Testis (tissue), 3 donors: ENCODE results near the gene TMEM62. TPM values are rescaled to one million over a fixed set of nuclear protein-coding genes. Genes with fewer than 3 reads are reported as not detected.

Experiments used
- DNase-seq: peaks from one replicate; pipeline ENCODE4 v3.0.0-alpha.2; 2019
- H3K27ac ChIP-seq, 2 donors: fragments of 200-600 bp; sonication (generic); one replicate each; pipeline ENCODE4 v1.5.1; 2019
- H3K27me3 ChIP-seq: fragments of 200-600 bp; sonication (generic); one replicate; pipeline ENCODE4 v1.5.1; 2019
- H3K36me3 ChIP-seq: fragments of 200-600 bp; sonication (generic); one replicate; pipeline ENCODE4 v1.5.1; 2017; ENCODE audit warnings: low read depth; ENCODE audit errors: missing control alignments
- H3K4me1 ChIP-seq: fragments of 200-600 bp; sonication (generic); one replicate; pipeline ENCODE4 v1.5.1; 2019
- H3K4me3 ChIP-seq, 2 donors: fragments of 200-600 bp; sonication (generic); one replicate each; pipeline ENCODE4 v1.5.1; 2017 to 2019
- H3K9me3 ChIP-seq: fragments of 200-600 bp; sonication (generic); one replicate; pipeline ENCODE4 v1.5.1; 2017
- POLR2A ChIP-seq: fragments of 450-650 bp; IDR thresholded peaks from one replicate; pipeline ENCODE4 v1.6.1; 2017; ENCODE audit warnings: antibody characterized with exemption, mild to moderate bottlenecking, moderate library complexity
- WGBS, 2 donors: methylation state at CpG; one replicate each; pipeline ENCODE4 v1.1.5; 2018; 5-methylcytosine and 5-hydroxymethylcytosine counted together
- intact Hi-C: fragments of 100-400 bp; cut with DNase I; formaldehyde crosslinking; loops from one replicate; pipeline ENCODE4 v1.15.1; 2023; ENCODE audit warnings: low total_unique reads
- polyA plus RNA-seq: library from polyadenylated mRNA; stranded (reverse); fragments of 350-450 nt; fragmentation: Illumina TruSeq; extraction: RNeasy Lipid Tissue Mini Kit (QIAGEN cat#74804); gene quantifications from one replicate; pipeline ENCODE4 v1.2.3, GENCODE V29; 2014; ENCODE audit warnings: low read depth, low replicate concordance; ENCODE audit not compliant: insufficient read depth
- total RNA-seq, 2 donors: library from RNA; depleted of rRNA; stranded (reverse); fragments of >200 nt; gene quantifications; one replicate each; pipeline ENCODE4 v1.2.3, GENCODE V29; 2016
- TF ChIP-seq, protein P1 (sequence below), 3 experiments: fragments of 450-650 bp in 2 of 3; fragments of 200-600 bp in 1 of 3; sonication (generic) in 1 of 3; IDR thresholded peaks; one replicate each; pipeline ENCODE4 v1.5.1; 2016 to 2019; ENCODE audit warnings: antibody characterized with exemption in 3 of 3, mild to moderate bottlenecking in 2 of 3, moderate library complexity in 1 of 3

TMEM62 gene
- total and polyA plus RNA-seq, 3 donors from 2014 or later: 8.3 to 29.0 (median 22.8) TPM

DNA sequence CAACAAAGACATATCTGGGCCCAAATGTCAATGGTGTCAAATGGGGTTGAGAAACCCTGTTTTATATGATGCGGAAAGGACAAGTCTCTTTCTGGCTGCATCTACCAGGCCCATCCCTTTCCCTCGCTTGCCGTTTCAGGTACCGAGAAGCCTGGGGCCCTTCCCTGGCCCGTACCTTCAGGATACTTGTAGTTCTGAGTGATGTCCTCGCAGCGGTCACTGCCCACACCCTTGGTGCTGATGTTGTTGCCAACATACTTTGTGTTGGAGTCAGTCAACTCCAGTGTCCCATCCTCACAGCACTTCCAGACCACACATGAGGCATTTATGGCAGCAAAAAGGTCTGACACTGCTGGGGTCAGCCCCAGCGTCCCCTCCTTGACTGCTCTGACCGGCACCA, 73.6 kb downstream of the TMEM62 start:
- DNase-seq: no peak
- H3K27me3 ChIP-seq: no peaks in the 10 kb centered on the region
- no peaks in the 10 kb centered on the region for H3K4me1 ChIP-seq
- H3K9me3 ChIP-seq: no peaks in the 10 kb centered on the region
- H3K27ac ChIP-seq: no peak overlapping the region
- H3K4me3 ChIP-seq: no peak overlapping the region
- TF ChIP-seq, protein P1, sequence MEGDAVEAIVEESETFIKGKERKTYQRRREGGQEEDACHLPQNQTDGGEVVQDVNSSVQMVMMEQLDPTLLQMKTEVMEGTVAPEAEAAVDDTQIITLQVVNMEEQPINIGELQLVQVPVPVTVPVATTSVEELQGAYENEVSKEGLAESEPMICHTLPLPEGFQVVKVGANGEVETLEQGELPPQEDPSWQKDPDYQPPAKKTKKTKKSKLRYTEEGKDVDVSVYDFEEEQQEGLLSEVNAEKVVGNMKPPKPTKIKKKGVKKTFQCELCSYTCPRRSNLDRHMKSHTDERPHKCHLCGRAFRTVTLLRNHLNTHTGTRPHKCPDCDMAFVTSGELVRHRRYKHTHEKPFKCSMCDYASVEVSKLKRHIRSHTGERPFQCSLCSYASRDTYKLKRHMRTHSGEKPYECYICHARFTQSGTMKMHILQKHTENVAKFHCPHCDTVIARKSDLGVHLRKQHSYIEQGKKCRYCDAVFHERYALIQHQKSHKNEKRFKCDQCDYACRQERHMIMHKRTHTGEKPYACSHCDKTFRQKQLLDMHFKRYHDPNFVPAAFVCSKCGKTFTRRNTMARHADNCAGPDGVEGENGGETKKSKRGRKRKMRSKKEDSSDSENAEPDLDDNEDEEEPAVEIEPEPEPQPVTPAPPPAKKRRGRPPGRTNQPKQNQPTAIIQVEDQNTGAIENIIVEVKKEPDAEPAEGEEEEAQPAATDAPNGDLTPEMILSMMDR (IDR thresholded peaks at IDR 0.05): no peak
- TF ChIP-seq POLR2A: no peak
- 89 to 93% methylated on average over 6 to 9 of the region's 9 CpGs for WGBS, 2 donors
- H3K36me3 ChIP-seq: no peaks in the 10 kb centered on the region
- intact Hi-C loops: no loop called here

DNA sequence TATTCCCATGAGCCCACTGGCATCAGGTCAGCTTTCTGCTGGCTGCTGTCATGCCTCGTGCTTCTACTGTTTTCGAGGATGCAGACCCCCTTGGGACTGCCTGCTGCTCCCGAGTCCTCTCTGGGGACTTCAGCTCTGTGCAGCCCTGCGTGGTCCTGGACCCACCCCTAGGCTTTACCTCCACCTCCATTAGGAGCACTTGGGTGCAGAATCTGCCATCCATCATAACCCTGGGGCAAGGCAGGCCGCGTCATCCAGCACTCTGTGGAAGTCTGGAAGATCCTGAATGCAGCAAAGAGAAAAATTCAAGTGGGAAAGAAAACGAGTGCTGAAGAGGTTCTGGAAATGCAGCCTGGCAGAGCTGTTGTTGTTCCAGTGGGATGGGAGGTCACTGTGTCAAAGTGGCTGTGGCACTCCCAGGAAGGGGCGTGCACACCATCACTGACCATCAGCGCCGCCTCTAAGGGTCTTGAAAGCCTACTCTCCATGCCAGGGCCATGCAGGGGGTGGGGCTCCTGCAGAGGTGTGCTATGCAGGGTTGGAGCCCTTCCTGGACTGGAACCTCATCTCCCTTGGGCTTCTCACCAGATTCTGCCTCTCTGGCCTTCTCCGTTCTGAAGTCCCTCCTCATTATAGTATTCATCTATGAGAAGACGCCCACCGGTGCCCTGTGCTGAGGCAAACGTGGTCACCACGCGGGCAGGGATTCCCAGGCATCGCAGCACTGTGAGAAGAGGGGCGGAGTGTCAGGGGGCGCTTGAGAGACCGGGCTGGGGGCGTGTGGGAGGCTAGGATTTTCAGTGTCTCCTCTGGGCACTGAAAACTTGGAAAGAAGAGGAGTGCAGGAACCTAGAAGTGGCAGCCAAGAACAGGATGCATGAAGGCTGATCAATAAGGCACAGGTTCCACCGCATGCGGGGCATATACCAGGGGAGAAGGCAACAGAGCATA, 74.9 kb downstream of the TMEM62 start:
- Histone ChIP-seq H3K27ac (no peak overlapping the region), H3K27me3 (no peaks in the 10 kb centered on the region), H3K36me3 (no peaks in the 10 kb centered on the region), H3K4me1 (no peaks in the 10 kb centered on the region), H3K4me3 (no peak overlapping the region), H3K9me3 (no peaks in the 10 kb centered on the region)
- intact Hi-C loops: no loop called here
- no peak for DNase-seq
- 74 to 75% methylated on average over 22 to 23 of the region's 23 CpGs for WGBS, 2 donors
- no peak for TF ChIP-seq POLR2A
- TF ChIP-seq, protein P1 (IDR thresholded peaks at IDR 0.05): no peak

GRCh38 chr15:43209059-43209824, 75.9 kb downstream of the TMEM62 start:
- TF ChIP-seq, protein P1 (IDR thresholded peaks at IDR 0.05): no peak
- no peak for TF ChIP-seq POLR2A
- Histone ChIP-seq H3K4me3 (no peak overlapping the region), H3K36me3 (no peaks in the 10 kb centered on the region), H3K9me3 (no peaks in the 10 kb centered on the region), H3K27ac (no peak overlapping the region), H3K27me3 (no peaks in the 10 kb centered on the region), H3K4me1 (no peaks in the 10 kb centered on the region)
- peak; percentile 56 for DNase-seq
- intact Hi-C loops: no loop called here
- 68 to 79% methylated on average over 5 to 13 of the region's 13 CpGs for WGBS, 2 donors

DNA sequence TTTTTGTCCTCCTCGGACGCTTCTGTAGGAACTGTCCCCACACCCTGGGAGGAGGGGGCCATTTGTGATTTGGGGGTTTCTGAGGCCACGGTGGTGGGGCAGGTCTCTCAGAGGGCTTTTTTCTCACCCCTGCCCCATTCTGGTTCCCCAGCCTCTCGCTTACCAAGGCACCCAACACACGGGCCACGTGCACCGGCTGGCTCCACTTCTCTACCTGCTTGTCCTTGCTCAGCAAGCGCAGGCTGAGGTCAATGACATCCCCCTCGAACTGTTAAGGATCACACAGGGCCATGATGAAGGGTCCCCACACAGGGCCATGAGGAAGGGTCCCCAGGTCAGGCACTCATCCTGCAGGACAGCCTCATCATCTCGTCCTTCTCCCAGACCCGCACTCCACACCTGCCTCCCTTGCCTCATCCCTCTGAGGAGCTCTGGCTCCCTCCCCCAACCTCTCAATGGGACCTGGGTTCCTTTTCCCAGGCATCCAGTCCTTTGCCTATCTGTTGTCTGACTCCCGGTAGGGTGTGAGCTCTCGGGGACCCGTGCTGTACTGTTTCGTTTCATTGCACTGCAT, 76.9 kb downstream of the TMEM62 start:
- Histone ChIP-seq H3K27me3 (no peaks in the 10 kb centered on the region), H3K4me1 (no peaks in the 10 kb centered on the region), H3K27ac (no peak overlapping the region), H3K4me3 (no peak overlapping the region), H3K9me3 (no peaks in the 10 kb centered on the region), H3K36me3 (no peaks in the 10 kb centered on the region)
- peak; percentile 4 for DNase-seq
- 88 to 92% methylated on average over 15 of the region's 15 CpGs for WGBS, 2 donors
- TF ChIP-seq POLR2A: no peak
- TF ChIP-seq, protein P1 (IDR thresholded peaks at IDR 0.05): no peak
- intact Hi-C loops: no loop called here
